Activated T-cell treated with anti-CD3 and anti-CD28 coated beads, Interleukin-2, amount 50 U/mL, for 72 hours (primary cell): ENCODE measurements around the gene PIGN. TPM values are rescaled to one million over a fixed set of nuclear protein-coding genes. Genes with fewer than 3 reads are reported as not detected.

Experiments used
- ATAC-seq, 2 donors: fragments of 150-1000 bp; cut with Tn5 transposase; replicated peaks in 1 of 2; 2 replicates each; pipeline ENCODE4 v1.10.0; 2021; ENCODE audit warnings: moderate library complexity in 2 of 2, mild to moderate bottlenecking in 1 of 2
- DNase-seq, 2 donors: peaks; one replicate each; pipeline ENCODE4 v3.0.0; 2021 to 2022; ENCODE audit warnings: mixed read lengths in 1 of 2
- H3K27ac Mint-ChIP-seq: one replicate; pipeline ENCODE4 v1.8.0; 2022; ENCODE audit warnings: mild to moderate bottlenecking, moderate library complexity, mixed read lengths
- H3K27me3 Mint-ChIP-seq: one replicate; pipeline ENCODE4 v1.8.0; 2022; ENCODE audit warnings: low read depth, mixed read lengths
- H3K36me3 Mint-ChIP-seq, 2 donors: one replicate each; pipeline ENCODE4 v1.8.0; 2022; ENCODE audit warnings: mixed read lengths in 2 of 2, mild to moderate bottlenecking in 1 of 2; ENCODE audit not compliant: insufficient read depth in 2 of 2
- H3K4me1 Mint-ChIP-seq: one replicate; pipeline ENCODE4 v1.8.0; 2022; ENCODE audit warnings: low read depth, mixed read lengths
- H3K4me3 Mint-ChIP-seq, 2 donors: one replicate each; pipeline ENCODE4 v1.8.0; 2022; ENCODE audit warnings: mild to moderate bottlenecking in 2 of 2, mixed read lengths in 2 of 2, moderate library complexity in 2 of 2
- H3K9me3 Mint-ChIP-seq, 2 donors: one replicate each; pipeline ENCODE4 v1.8.0; 2022; ENCODE audit warnings: mixed read lengths in 2 of 2
- total RNA-seq, 2 donors: library from RNA; stranded (reverse); gene quantifications; one replicate each; pipeline ENCODE4 v1.2.3, GENCODE V29; 2022

The PIGN gene
- total RNA-seq, 2 donors from 2014 or later = 28.2 to 31.4 TPM

GRCh38 chr18:62126737-62127136, 60.1 kb downstream of the PIGN start:
- H3K9me3 Mint-ChIP-seq = no peaks in the 10 kb centered on the region
- ATAC-seq (no peak), DNase-seq (no peak)
- H3K4me1 Mint-ChIP-seq = no peaks in the 10 kb centered on the region
- no peaks in the 10 kb centered on the region for H3K36me3 Mint-ChIP-seq
- no peak overlapping the region for H3K4me3 Mint-ChIP-seq
- H3K27ac Mint-ChIP-seq = no peak overlapping the region
- H3K27me3 Mint-ChIP-seq = no peaks in the 10 kb centered on the region

GRCh38 chr18:62125702-62126101, 61.2 kb downstream of the PIGN start:
- DNase-seq (no peak), ATAC-seq (no peak)
- Mint-ChIP-seq H3K27ac (no peak overlapping the region), H3K27me3 (no peaks in the 10 kb centered on the region), H3K4me3 (no peak overlapping the region), H3K4me1 (no peaks in the 10 kb centered on the region), H3K9me3 (no peaks in the 10 kb centered on the region), H3K36me3 (no peaks in the 10 kb centered on the region)

GRCh38 chr18:62122330-62122729, 64.5 kb downstream of the PIGN start:
- no peak overlapping the region for H3K27ac Mint-ChIP-seq
- H3K4me3 Mint-ChIP-seq = no peak overlapping the region
- DNase-seq (no peak), ATAC-seq (no peak)
- no peaks in the 10 kb centered on the region for H3K36me3 Mint-ChIP-seq
- H3K9me3 Mint-ChIP-seq = no peaks in the 10 kb centered on the region
- H3K4me1 Mint-ChIP-seq = no peaks in the 10 kb centered on the region
- no peaks in the 10 kb centered on the region for H3K27me3 Mint-ChIP-seq

- H3K27me3 Mint-ChIP-seq = no peaks in the 10 kb centered on the region
- no peak overlapping the region for H3K4me3 Mint-ChIP-seq
- no peaks in the 10 kb centered on the region for H3K4me1 Mint-ChIP-seq
- no peak overlapping the region for H3K27ac Mint-ChIP-seq
- DNase-seq = no peak
- H3K9me3 Mint-ChIP-seq = no peaks in the 10 kb centered on the region
- ATAC-seq = no peak
- H3K36me3 Mint-ChIP-seq = no peaks in the 10 kb centered on the region
Observed at GRCh38 chr18:62119884-62120283, 67.0 kb downstream of the PIGN start.

GRCh38 chr18:62118328-62118727, 68.5 kb downstream of the PIGN start:
- Mint-ChIP-seq H3K9me3 (no peaks in the 10 kb centered on the region), H3K27ac (no peak overlapping the region), H3K4me1 (no peaks in the 10 kb centered on the region), H3K27me3 (no peaks in the 10 kb centered on the region), H3K36me3 (no peaks in the 10 kb centered on the region), H3K4me3 (no peak overlapping the region)
- DNase-seq (no peak), ATAC-seq (no peak)

- Mint-ChIP-seq H3K9me3 (no peaks in the 10 kb centered on the region), H3K36me3 (no peaks in the 10 kb centered on the region), H3K27ac (no peak overlapping the region), H3K27me3 (no peaks in the 10 kb centered on the region), H3K4me1 (peaks cover 5% of the 10 kb centered on the region), H3K4me3 (no peak overlapping the region)
- ATAC-seq = no peak
- no peak for DNase-seq
Observed at GRCh38 chr18:62109676-62110075, 77.2 kb downstream of the PIGN start.

- Mint-ChIP-seq H3K4me3 (no peak overlapping the region), H3K9me3 (no peaks in the 10 kb centered on the region), H3K36me3 (peaks cover 0 to 1% of the 10 kb centered on the region in 2 donors), H3K27ac (no peak overlapping the region), H3K27me3 (no peaks in the 10 kb centered on the region), H3K4me1 (peaks cover 5% of the 10 kb centered on the region)
- DNase-seq (no peak), ATAC-seq (no peak)
Observed at GRCh38 chr18:62107881-62108280, 79.0 kb downstream of the PIGN start.

GRCh38 chr18:62106271-62106670, 80.6 kb downstream of the PIGN start:
- Mint-ChIP-seq H3K27me3 (no peaks in the 10 kb centered on the region), H3K36me3 (peaks cover 0 to 1% of the 10 kb centered on the region in 2 donors), H3K4me3 (no peak overlapping the region), H3K9me3 (no peaks in the 10 kb centered on the region), H3K27ac (no peak overlapping the region), H3K4me1 (peaks cover 14% of the 10 kb centered on the region)
- ATAC-seq = no peak
- no peak for DNase-seq

GRCh38 chr18:62105376-62105775, 81.5 kb downstream of the PIGN start:
- peaks cover 0 to 6% of the 10 kb centered on the region in 2 donors for H3K36me3 Mint-ChIP-seq
- no peak overlapping the region for H3K4me3 Mint-ChIP-seq
- DNase-seq (no peak), ATAC-seq (no peak)
- no peaks in the 10 kb centered on the region for H3K9me3 Mint-ChIP-seq
- no peaks in the 10 kb centered on the region for H3K27me3 Mint-ChIP-seq
- no peak overlapping the region for H3K27ac Mint-ChIP-seq
- peaks cover 14% of the 10 kb centered on the region for H3K4me1 Mint-ChIP-seq

GRCh38 chr18:62102221-62102620, 84.6 kb downstream of the PIGN start:
- peaks cover 21% of the 10 kb centered on the region for H3K4me1 Mint-ChIP-seq
- H3K36me3 Mint-ChIP-seq = peaks cover 6 to 22% of the 10 kb centered on the region in 2 donors
- no peak overlapping the region for H3K4me3 Mint-ChIP-seq
- DNase-seq (no peak), ATAC-seq (peak; percentile 78 to 80)
- H3K27ac Mint-ChIP-seq = no peak overlapping the region
- no peaks in the 10 kb centered on the region for H3K27me3 Mint-ChIP-seq
- peaks cover 2 to 3% of the 10 kb centered on the region in 2 donors for H3K9me3 Mint-ChIP-seq

GRCh38 chr18:62101321-62101721, 85.5 kb downstream of the PIGN start:
- H3K36me3 Mint-ChIP-seq = peaks cover 6 to 22% of the 10 kb centered on the region in 2 donors
- peaks cover 16% of the 10 kb centered on the region for H3K4me1 Mint-ChIP-seq
- H3K27ac Mint-ChIP-seq = peak overlapping the region; percentile 46
- no peak for DNase-seq
- H3K27me3 Mint-ChIP-seq = no peaks in the 10 kb centered on the region
- ATAC-seq = no peak
- peaks cover 2 to 3% of the 10 kb centered on the region in 2 donors for H3K9me3 Mint-ChIP-seq
- H3K4me3 Mint-ChIP-seq = no peak overlapping the region

- peaks cover 6 to 22% of the 10 kb centered on the region in 2 donors for H3K36me3 Mint-ChIP-seq
Observed at GRCh38 chr18:62098960-62099359, 87.9 kb downstream of the PIGN start.

GRCh38 chr18:62097698-62098097, 89.2 kb downstream of the PIGN start:
- no peak overlapping the region for H3K27ac Mint-ChIP-seq
- no peak for ATAC-seq
- H3K9me3 Mint-ChIP-seq = peaks cover 2 to 3% of the 10 kb centered on the region in 2 donors
- peaks cover 6 to 21% of the 10 kb centered on the region in 2 donors for H3K36me3 Mint-ChIP-seq
- H3K4me1 Mint-ChIP-seq = peaks cover 16% of the 10 kb centered on the region
- H3K27me3 Mint-ChIP-seq = no peaks in the 10 kb centered on the region
- no peak overlapping the region for H3K4me3 Mint-ChIP-seq
- DNase-seq = no peak

More at GRCh38 chr18:62098960-62099359, 87.9 kb downstream of the PIGN start:
- no peaks in the 10 kb centered on the region for H3K27me3 Mint-ChIP-seq
- peaks cover 16% of the 10 kb centered on the region for H3K4me1 Mint-ChIP-seq
- H3K27ac Mint-ChIP-seq = no peak overlapping the region
- peaks cover 2 to 3% of the 10 kb centered on the region in 2 donors for H3K9me3 Mint-ChIP-seq
- DNase-seq = no peak
- ATAC-seq = no peak
- no peak overlapping the region for H3K4me3 Mint-ChIP-seq

- peaks cover 2 to 4% of the 10 kb centered on the region in 2 donors for H3K36me3 Mint-ChIP-seq
- peaks cover 22% of the 10 kb centered on the region for H3K4me1 Mint-ChIP-seq
- no peaks in the 10 kb centered on the region for H3K9me3 Mint-ChIP-seq
- DNase-seq (no peak), ATAC-seq (no peak)
- H3K27ac Mint-ChIP-seq = no peak overlapping the region
- H3K4me3 Mint-ChIP-seq = no peak overlapping the region
- H3K27me3 Mint-ChIP-seq = no peaks in the 10 kb centered on the region
Observed at GRCh38 chr18:62091487-62092120, 95.3 kb downstream of the PIGN start.
